Measurements from ENCODE around the gene SLC14A1.

GRCh38 chr18:45787346-45787745, 63.4 kb downstream of the SLC14A1 start:
- TF ChIP-seq EZH2 (IDR thresholded peaks at IDR 0.05) (no peak), POLR2AphosphoS5 (IDR thresholded peaks at IDR 0.05; ENCODE audit: borderline replicate concordance, low read depth, low read length) (no peak), FOXP2 (optimal IDR thresholded peaks at IDR 0.05; ENCODE audit: control extremely low read depth, extremely low read length, insufficient read depth) (no peak)

All from SK-N-MC (cell line).